Daoy (cell line): ENCODE measurements around the gene NFAT5. TPM values are rescaled to one million over a fixed set of nuclear protein-coding genes. Genes with fewer than 3 reads are reported as not detected.
"Not testable (repeated sequence)": the region's sequence is repeated elsewhere in the genome, so short reads cannot be mapped to it uniquely, and the experiment has no call there.

Experiments used
- DNase-seq: peaks from one replicate; pipeline ENCODE4 v3.0.0-alpha.2; 2015; ENCODE audit warnings: low read depth
- total RNA-seq: library from RNA; depleted of rRNA; stranded (reverse); fragments of >200 nt; shearing (Covaris generic); gene quantifications from 2 replicates; pipeline ENCODE4 v1.2.3, GENCODE V29; 2014

The NFAT5 gene
- total RNA-seq, 1 experiment from 2014 or later, result 2.3 TPM

- DNase-seq, result not testable (repeated sequence)
These were observed 70.9 kb downstream of the NFAT5 start for GRCh38 chr16:69636563-69637146.

GRCh38 chr16:69637206-69637865 lies 71.6 kb downstream of the NFAT5 start:
- DNase-seq, result not testable (repeated sequence)

GRCh38 chr16:69643997-69644396 lies 78.2 kb downstream of the NFAT5 start:
- not testable (repeated sequence) for DNase-seq

- DNase-seq, result no peak
These were observed 79.0 kb downstream of the NFAT5 start for GRCh38 chr16:69644790-69645189.

GRCh38 chr16:69647020-69647419 lies 81.3 kb downstream of the NFAT5 start:
- DNase-seq, result no peak

- DNase-seq, result no peak
These were observed 85.5 kb downstream of the NFAT5 start for GRCh38 chr16:69651217-69651616.

GRCh38 chr16:69654280-69654931 lies 88.6 kb downstream of the NFAT5 start:
- DNase-seq, result no peak

GRCh38 chr16:69660166-69660565 lies 94.4 kb downstream of the NFAT5 start:
- DNase-seq, result no peak

- no peak for DNase-seq
These were observed 97.1 kb downstream of the NFAT5 start for GRCh38 chr16:69662901-69663300.

- no peak for DNase-seq
These were observed 98.1 kb downstream of the NFAT5 start for GRCh38 chr16:69663846-69664245.

GRCh38 chr16:69669577-69669976 lies 103.8 kb downstream of the NFAT5 start:
- DNase-seq, result no peak

- DNase-seq, result no peak
These were observed 106.7 kb downstream of the NFAT5 start for GRCh38 chr16:69672315-69672997.

- DNase-seq, result no peak
These were observed 107.4 kb downstream of the NFAT5 start for GRCh38 chr16:69672998-69673713.

GRCh38 chr16:69680358-69680757 lies 114.6 kb downstream of the NFAT5 start:
- no peak for DNase-seq

- no peak for DNase-seq
These were observed 122.8 kb downstream of the NFAT5 start for GRCh38 chr16:69688589-69688988.

GRCh38 chr16:69691980-69692911 lies 126.5 kb downstream of the NFAT5 start:
- DNase-seq, result no peak

- DNase-seq, result no peak
These were observed 128.2 kb downstream of the NFAT5 start for GRCh38 chr16:69693916-69694315.

GRCh38 chr16:69698404-69698803 lies 132.6 kb downstream of the NFAT5 start:
- DNase-seq, result no peak

GRCh38 chr16:69699915-69700314 lies 134.1 kb downstream of the NFAT5 start:
- no peak for DNase-seq

- no peak for DNase-seq
These were observed 135.7 kb downstream of the NFAT5 start for GRCh38 chr16:69701452-69701851.

- DNase-seq, result no peak
These were observed 136.1 kb downstream of the NFAT5 start for GRCh38 chr16:69701866-69702265.
